Bronchial epithelial cell (primary cell): ENCODE data around the gene GLE1. TPM values are rescaled to one million over a fixed set of nuclear protein-coding genes. Genes with fewer than 3 reads are reported as not detected.

Experiments used
- DNase-seq: peaks from one replicate; pipeline ENCODE4 v3.0.0-alpha.2; 2010; ENCODE audit warnings: low read depth
- FAIRE-seq: peaks from 2 replicates; lab custom pipeline; 2011; peaks lifted over from hg19 to GRCh38; lab: Jason Lieb, UNC
- H3K27me3 ChIP-seq: 2 replicates; pipeline ENCODE4 v1.5.1; 2011; ENCODE audit warnings: low read length; ENCODE audit not compliant: control insufficient read depth, insufficient read depth
- H3K36me3 ChIP-seq: 2 replicates; pipeline ENCODE4 v1.5.1; 2011; ENCODE audit warnings: low read length; ENCODE audit not compliant: control insufficient read depth, insufficient read depth
- H3K4me3 ChIP-seq: 2 replicates; pipeline ENCODE4 v1.5.1; 2011; ENCODE audit warnings: mild to moderate bottlenecking, low read depth, low read length, control low read depth
- total RNA-seq: library from RNA; depleted of rRNA; stranded (reverse); fragments of >200 nt; gene quantifications from 2 replicates; pipeline ENCODE4 v1.2.1, GENCODE V29; 2014
- TF ChIP-seq, protein P1 (sequence below): IDR thresholded peaks from 2 replicates; pipeline ENCODE4 v1.5.1; 2011; ENCODE audit warnings: mild to moderate bottlenecking, moderate library complexity, low read length, control low read depth, inconsistent platforms; ENCODE audit not compliant: insufficient read depth, severe bottlenecking

GLE1 gene
- total RNA-seq, 1 donor from 2014 or later: 27.1 TPM

DNA sequence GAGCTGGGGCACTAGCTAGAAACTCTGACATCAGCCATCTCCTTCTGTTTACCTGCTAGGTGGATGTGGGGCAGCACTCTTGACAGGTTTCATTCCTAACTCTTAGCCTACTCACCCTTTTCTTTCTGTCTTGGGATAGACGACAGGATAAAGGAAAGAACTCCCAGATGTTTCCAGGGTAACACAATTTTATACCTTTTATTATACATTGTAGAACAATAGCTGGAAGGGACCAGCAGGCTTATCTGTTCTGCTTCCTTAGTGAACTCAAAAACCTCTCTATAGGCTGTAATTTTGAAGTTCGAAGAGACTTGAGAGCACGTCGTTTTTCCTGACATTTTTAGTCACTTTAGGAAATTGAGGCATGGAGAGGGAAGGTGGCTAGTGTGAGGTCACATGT, 61.1 kb downstream of the GLE1 start:
- Histone ChIP-seq H3K27me3 (no peaks in the 10 kb centered on the region), H3K36me3 (peaks cover 16% of the 10 kb centered on the region), H3K4me3 (no peak overlapping the region)
- DNase-seq (no peak), FAIRE-seq (no peak)
- TF ChIP-seq, protein P1, sequence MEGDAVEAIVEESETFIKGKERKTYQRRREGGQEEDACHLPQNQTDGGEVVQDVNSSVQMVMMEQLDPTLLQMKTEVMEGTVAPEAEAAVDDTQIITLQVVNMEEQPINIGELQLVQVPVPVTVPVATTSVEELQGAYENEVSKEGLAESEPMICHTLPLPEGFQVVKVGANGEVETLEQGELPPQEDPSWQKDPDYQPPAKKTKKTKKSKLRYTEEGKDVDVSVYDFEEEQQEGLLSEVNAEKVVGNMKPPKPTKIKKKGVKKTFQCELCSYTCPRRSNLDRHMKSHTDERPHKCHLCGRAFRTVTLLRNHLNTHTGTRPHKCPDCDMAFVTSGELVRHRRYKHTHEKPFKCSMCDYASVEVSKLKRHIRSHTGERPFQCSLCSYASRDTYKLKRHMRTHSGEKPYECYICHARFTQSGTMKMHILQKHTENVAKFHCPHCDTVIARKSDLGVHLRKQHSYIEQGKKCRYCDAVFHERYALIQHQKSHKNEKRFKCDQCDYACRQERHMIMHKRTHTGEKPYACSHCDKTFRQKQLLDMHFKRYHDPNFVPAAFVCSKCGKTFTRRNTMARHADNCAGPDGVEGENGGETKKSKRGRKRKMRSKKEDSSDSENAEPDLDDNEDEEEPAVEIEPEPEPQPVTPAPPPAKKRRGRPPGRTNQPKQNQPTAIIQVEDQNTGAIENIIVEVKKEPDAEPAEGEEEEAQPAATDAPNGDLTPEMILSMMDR: no peak

DNA sequence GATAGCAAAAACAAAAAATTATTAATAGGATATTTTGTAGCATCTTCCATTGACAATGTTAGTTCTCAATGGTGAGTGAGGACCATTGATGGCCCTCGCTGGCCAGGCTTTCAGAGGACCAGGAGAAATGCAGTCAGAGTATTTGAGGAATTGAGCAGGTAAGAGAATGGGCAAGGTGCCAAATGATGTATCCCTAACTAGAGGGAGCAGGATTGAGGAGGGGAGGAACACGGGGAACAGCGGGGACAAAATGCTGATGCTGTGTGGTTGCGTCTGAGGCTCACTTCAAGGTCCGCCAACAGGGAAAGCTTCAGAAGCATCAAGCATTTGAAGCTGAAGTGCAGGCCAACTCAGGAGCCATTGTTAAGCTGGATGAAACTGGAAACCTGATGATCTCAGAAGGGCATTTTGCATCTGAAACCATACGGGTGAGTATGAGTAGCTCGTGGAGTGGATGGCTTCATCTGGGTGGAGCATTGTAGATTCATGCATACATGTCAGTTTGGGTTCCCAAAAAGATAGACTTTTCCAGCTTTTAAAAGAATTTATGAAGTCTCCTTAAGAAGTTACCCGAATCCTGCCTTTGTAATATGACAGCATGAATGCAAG, 64.1 kb downstream of the GLE1 start:
- TF ChIP-seq, protein P1: no peak
- FAIRE-seq: no peak
- Histone ChIP-seq H3K4me3 (no peak overlapping the region), H3K27me3 (no peaks in the 10 kb centered on the region), H3K36me3 (peaks cover 13% of the 10 kb centered on the region)
- DNase-seq: peak; percentile 12

DNA sequence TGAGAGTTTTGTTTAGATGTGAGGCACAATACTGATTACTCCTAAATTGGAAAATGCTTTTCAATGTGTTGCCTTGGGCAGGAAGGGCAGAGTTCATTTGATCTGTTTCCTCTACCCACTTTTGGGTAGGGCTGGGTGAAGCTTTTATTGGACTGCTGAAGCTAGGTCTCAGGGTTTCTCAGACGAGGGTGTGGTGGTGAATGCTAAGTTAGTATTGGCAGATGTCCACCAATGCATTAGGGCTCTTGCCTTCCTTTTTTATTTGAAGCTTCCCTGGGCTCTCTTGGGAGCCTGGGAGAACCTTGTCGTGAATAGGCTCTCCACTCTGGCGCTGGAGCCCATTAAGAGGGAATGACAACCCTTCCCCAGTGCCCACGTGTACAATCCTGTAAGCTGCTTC, 71.0 kb downstream of the GLE1 start:
- TF ChIP-seq, protein P1: no peak
- Histone ChIP-seq H3K36me3 (peaks cover 29% of the 10 kb centered on the region), H3K4me3 (no peak overlapping the region), H3K27me3 (no peaks in the 10 kb centered on the region)
- DNase-seq (no peak), FAIRE-seq (no peak)

DNA sequence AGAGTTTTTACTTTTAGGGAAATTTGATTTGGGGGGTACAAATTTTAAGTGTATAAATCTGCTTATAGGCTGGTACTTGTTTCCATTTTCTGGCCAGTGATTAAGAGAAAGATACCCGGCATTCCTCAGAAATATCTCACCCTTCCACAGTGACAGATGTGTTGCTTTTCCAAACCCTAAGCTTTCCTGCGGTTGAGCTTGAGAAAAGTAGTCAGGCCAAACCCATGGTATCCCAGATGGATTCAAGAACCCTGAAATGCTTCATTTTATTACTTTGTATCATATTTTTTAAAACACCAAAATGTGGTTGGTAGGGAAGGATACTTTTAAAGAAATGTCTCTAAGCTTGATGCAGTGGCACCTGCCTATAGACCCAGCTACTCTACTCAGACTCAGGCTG, 71.4 kb downstream of the GLE1 start:
- TF ChIP-seq, protein P1: no peak
- Histone ChIP-seq H3K4me3 (no peak overlapping the region), H3K27me3 (no peaks in the 10 kb centered on the region), H3K36me3 (peaks cover 32% of the 10 kb centered on the region)
- no peak for FAIRE-seq
- no peak for DNase-seq

DNA sequence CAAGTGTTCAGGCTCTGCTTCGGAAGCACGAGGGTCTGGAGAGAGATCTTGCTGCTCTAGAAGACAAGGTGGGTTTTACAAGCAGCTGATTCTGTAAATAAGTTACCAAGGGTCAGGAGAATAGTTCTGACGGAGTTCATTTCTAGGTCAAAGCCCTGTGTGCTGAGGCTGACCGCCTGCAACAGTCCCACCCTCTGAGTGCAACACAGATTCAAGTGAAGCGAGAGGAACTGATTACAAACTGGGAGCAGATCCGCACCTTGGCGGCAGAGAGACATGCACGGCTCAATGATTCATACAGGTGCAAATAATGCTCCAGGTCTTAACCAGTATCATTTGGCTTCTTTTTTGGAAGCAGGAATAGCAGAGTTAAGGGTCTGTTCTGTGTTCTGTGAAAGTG, 72.7 kb downstream of the GLE1 start:
- TF ChIP-seq, protein P1: no peak
- no peak overlapping the region for H3K4me3 ChIP-seq
- H3K36me3 ChIP-seq: peaks cover 37% of the 10 kb centered on the region
- no peak for DNase-seq
- FAIRE-seq: no peak
- H3K27me3 ChIP-seq: no peaks in the 10 kb centered on the region

DNA sequence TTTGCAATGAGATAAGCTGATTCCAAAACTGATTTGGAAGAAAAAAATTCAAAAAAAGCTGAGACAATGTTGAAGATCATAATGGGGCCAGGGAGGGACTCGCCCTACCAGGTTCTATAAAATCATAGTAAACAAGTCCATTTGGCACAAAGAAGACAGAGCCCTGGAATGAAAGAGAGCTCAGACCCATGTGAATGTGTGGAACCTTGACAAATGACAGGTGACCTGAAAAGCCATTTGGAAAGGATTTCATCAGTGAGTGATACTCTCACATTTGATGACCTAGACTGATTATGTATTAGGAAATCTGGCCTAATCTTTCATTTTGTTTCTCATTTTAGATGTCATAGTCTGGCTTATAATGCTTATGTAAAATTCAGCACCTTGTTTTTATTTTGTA, 74.7 kb downstream of the GLE1 start:
- TF ChIP-seq, protein P1: no peak
- Histone ChIP-seq H3K4me3 (no peak overlapping the region), H3K36me3 (peaks cover 42% of the 10 kb centered on the region), H3K27me3 (no peaks in the 10 kb centered on the region)
- FAIRE-seq: no peak
- no peak for DNase-seq
